WTC11 (cell line): Measurements from ENCODE around the gene GRN. TPM values are rescaled to one million over a fixed set of nuclear protein-coding genes. Genes with fewer than 3 reads are reported as not detected.
"Not testable (repeated sequence)": the region's sequence is repeated elsewhere in the genome, so short reads cannot be mapped to it uniquely, and the experiment has no call there.

Experiments
- ATAC-seq: fragments of 200-7000 bp; cut with Tn5 transposase; 2 replicates; pipeline ENCODE4 v1.10.0; 2021; ENCODE audit warnings: mild to moderate bottlenecking, moderate library complexity
- CTCF ChIA-PET: fragments of 300-600 bp; sonication (Branson Sonifier 250); formaldehyde crosslinking; loops from one replicate; lab custom pipeline; 2021; ENCODE audit warnings: antibody characterized with exemption; lab: Charles Lee
- POLR2A ChIA-PET: fragments of 350-600 bp; sonication (Branson Sonifier 250); formaldehyde crosslinking; loops from one replicate; lab custom pipeline; 2021; ENCODE audit warnings: antibody characterized with exemption; lab: Charles Lee
- DNase-seq: peaks from one replicate; pipeline ENCODE4 v3.0.0; 2021; ENCODE audit warnings: low spot score
- H3K27ac Mint-ChIP-seq: 2 replicates; pipeline ENCODE4 v1.8.0; 2021; ENCODE audit warnings: mixed read lengths
- H3K27me3 Mint-ChIP-seq: 2 replicates; pipeline ENCODE4 v1.8.0; 2021; ENCODE audit warnings: low read depth, mild to moderate bottlenecking, moderate library complexity, mixed read lengths
- H3K36me3 Mint-ChIP-seq: 2 replicates; pipeline ENCODE4 v1.8.0; 2021; ENCODE audit warnings: mixed read lengths
- H3K4me1 Mint-ChIP-seq: 2 replicates; pipeline ENCODE4 v1.8.0; 2022; ENCODE audit warnings: mixed read lengths
- H3K4me3 Mint-ChIP-seq: 2 replicates; pipeline ENCODE4 v1.8.0; 2021; ENCODE audit warnings: mild to moderate bottlenecking, moderate library complexity, mixed read lengths
- H3K9me3 Mint-ChIP-seq: 2 replicates; pipeline ENCODE4 v1.8.0; 2021; ENCODE audit warnings: mixed read lengths
- CBFB ChIP-seq: sonication (generic); formaldehyde crosslinking; IDR thresholded peaks from 2 replicates; pipeline ENCODE4 v1.8.1; 2022; ENCODE audit warnings: mild to moderate bottlenecking, low read depth, missing genetic modification reagents
- IRF2 ChIP-seq: sonication (generic); formaldehyde crosslinking; IDR thresholded peaks from 2 replicates; pipeline ENCODE4 v1.8.0; 2022; ENCODE audit warnings: low read depth, missing genetic modification reagents, borderline replicate concordance
- KAT7 ChIP-seq: sonication (generic); formaldehyde crosslinking; IDR thresholded peaks from 2 replicates; pipeline ENCODE4 v1.8.1; 2023; ENCODE audit warnings: missing genetic modification reagents, mild to moderate bottlenecking, borderline replicate concordance
- NFE2L1 ChIP-seq: sonication (generic); formaldehyde crosslinking; IDR thresholded peaks from 2 replicates; pipeline ENCODE4 v1.8.1; 2023; ENCODE audit warnings: missing genetic modification reagents
- NR1H2 ChIP-seq: sonication (generic); formaldehyde crosslinking; IDR thresholded peaks from 2 replicates; pipeline ENCODE4 v1.9.0; 2021; ENCODE audit warnings: mild to moderate bottlenecking, moderate library complexity, missing genetic modification reagents
- PRRX2 ChIP-seq: fragments of 250-450 bp; sonication (Bioruptor Pico); IDR thresholded peaks from 2 replicates; pipeline ENCODE4 v1.8.0; 2021; ENCODE audit warnings: mild to moderate bottlenecking
- SMAD3 ChIP-seq: sonication (generic); formaldehyde crosslinking; IDR thresholded peaks from 2 replicates; pipeline ENCODE4 v1.8.0; 2022; ENCODE audit warnings: missing genetic modification reagents, mild to moderate bottlenecking, borderline replicate concordance
- SP1 ChIP-seq: sonication (generic); formaldehyde crosslinking; conservative IDR thresholded peaks from 2 replicates; pipeline ENCODE4 v1.8.1; 2022; ENCODE audit warnings: missing genetic modification reagents
- TEAD1 ChIP-seq: sonication (generic); formaldehyde crosslinking; IDR thresholded peaks from 2 replicates; pipeline ENCODE4 v1.8.0; 2022; ENCODE audit warnings: mild to moderate bottlenecking, missing genetic modification reagents
- ZNF121 ChIP-seq: sonication (generic); formaldehyde crosslinking; IDR thresholded peaks from 2 replicates; pipeline ENCODE4 v1.8.0; 2023; ENCODE audit warnings: missing genetic modification reagents
- total RNA-seq: library from RNA; stranded (reverse); gene quantifications from 3 replicates; pipeline ENCODE4 v1.2.3, GENCODE V29; 2021
- TF ChIP-seq, protein P1 (sequence below): sonication (generic); formaldehyde crosslinking; IDR thresholded peaks from 2 replicates; pipeline ENCODE4 v1.8.1; 2023; ENCODE audit warnings: mild to moderate bottlenecking, missing genetic modification reagents
- TF ChIP-seq, protein P2 (sequence below): fragments of 250-450 bp; sonication (Bioruptor Pico); IDR thresholded peaks from 2 replicates; pipeline ENCODE4 v1.9.0; 2021; ENCODE audit warnings: mild to moderate bottlenecking
- TF ChIP-seq, protein P3 (sequence below): fragments of 200-600 bp; IDR thresholded peaks from 2 replicates; pipeline ENCODE4 v1.8.0; 2022; ENCODE audit warnings: antibody characterized with exemption
- TF ChIP-seq, protein P4 (sequence below): sonication (generic); formaldehyde crosslinking; IDR thresholded peaks from 2 replicates; pipeline ENCODE4 v1.8.1; 2023; ENCODE audit warnings: mild to moderate bottlenecking, missing genetic modification reagents
- TF ChIP-seq, protein P5 (sequence below): sonication (generic); formaldehyde crosslinking; IDR thresholded peaks from 2 replicates; pipeline ENCODE4 v1.8.1; 2022; ENCODE audit warnings: mild to moderate bottlenecking, missing genetic modification reagents, moderate library complexity, borderline replicate concordance
- TF ChIP-seq, protein P6 (sequence below): sonication (generic); formaldehyde crosslinking; IDR thresholded peaks from 2 replicates; pipeline ENCODE4 v1.8.0; 2022; ENCODE audit warnings: mild to moderate bottlenecking, missing genetic modification reagents

The GRN gene
- total RNA-seq, 1 experiment from 2014 or later = 177 TPM

DNA sequence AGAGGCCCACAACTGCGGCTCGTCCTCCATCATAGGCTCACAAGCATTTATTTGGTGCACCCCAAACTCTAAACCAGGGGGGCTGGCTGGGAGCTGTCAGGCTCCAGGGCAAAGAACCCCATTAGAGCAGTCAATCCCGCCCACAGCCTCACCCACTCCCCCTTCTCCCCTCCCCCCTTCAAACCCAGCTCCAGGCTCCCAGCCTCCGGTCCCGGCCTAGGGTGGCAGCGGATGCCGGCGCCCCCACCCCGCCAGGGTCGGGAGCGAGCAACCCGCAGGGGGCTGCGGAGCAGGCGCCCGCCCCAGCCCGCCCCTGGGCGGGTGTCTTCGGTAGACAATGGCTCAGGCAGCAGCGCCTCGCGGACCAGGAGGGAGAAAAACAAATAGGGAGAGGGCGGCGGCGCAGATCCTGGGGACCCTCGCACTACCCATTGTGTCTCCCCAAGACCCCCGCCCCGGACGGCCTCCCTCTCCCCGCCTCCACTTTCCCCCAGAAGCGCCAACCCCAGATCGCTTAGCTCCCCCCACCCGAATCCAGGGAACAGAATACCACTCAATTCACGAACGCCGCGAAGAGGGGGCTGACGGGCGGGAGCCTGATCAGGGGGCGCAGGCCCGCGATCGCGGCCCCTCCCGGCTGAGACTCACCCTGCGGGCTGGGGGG lies 18.0 kb downstream of the GRN start:
- peak overlapping the region; percentile 71 for H3K4me3 Mint-ChIP-seq
- POLR2A ChIA-PET = interaction anchor here (0.6 to 1.9 kb wide), 3 partner anchors 9 to 21 kb away, joined by 6 read pairs; no protein-coding TSS in a partner anchor
- ATAC-seq = peak; percentile 6
- CTCF ChIA-PET = interaction anchor here (0.5 to 9.4 kb wide), 47 partner anchors 9 to 805 kb away, joined by 3 to 128 read pairs (median 5); partner anchors contain the start of genes ASB16, FZD2, GPATCH8 and GRN
- H3K36me3 Mint-ChIP-seq = no peaks in the 10 kb centered on the region
- peaks cover 39% of the 10 kb centered on the region for H3K27me3 Mint-ChIP-seq
- H3K4me1 Mint-ChIP-seq = peaks cover 22% of the 10 kb centered on the region
- H3K9me3 Mint-ChIP-seq = no peaks in the 10 kb centered on the region
- DNase-seq = no peak
- TF ChIP-seq, protein P1, sequence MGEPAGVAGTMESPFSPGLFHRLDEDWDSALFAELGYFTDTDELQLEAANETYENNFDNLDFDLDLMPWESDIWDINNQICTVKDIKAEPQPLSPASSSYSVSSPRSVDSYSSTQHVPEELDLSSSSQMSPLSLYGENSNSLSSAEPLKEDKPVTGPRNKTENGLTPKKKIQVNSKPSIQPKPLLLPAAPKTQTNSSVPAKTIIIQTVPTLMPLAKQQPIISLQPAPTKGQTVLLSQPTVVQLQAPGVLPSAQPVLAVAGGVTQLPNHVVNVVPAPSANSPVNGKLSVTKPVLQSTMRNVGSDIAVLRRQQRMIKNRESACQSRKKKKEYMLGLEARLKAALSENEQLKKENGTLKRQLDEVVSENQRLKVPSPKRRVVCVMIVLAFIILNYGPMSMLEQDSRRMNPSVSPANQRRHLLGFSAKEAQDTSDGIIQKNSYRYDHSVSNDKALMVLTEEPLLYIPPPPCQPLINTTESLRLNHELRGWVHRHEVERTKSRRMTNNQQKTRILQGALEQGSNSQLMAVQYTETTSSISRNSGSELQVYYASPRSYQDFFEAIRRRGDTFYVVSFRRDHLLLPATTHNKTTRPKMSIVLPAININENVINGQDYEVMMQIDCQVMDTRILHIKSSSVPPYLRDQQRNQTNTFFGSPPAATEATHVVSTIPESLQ (CRISPR knock-in tag) = no peak
- TF ChIP-seq, protein P2, sequence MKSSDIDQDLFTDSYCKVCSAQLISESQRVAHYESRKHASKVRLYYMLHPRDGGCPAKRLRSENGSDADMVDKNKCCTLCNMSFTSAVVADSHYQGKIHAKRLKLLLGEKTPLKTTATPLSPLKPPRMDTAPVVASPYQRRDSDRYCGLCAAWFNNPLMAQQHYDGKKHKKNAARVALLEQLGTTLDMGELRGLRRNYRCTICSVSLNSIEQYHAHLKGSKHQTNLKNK (CRISPR knock-in tag) = no peak
- TF ChIP-seq CBFB (CRISPR knock-in tag) = no peak
- TF ChIP-seq NFE2L1 (CRISPR knock-in tag) = no peak
- TF ChIP-seq, protein P3, sequence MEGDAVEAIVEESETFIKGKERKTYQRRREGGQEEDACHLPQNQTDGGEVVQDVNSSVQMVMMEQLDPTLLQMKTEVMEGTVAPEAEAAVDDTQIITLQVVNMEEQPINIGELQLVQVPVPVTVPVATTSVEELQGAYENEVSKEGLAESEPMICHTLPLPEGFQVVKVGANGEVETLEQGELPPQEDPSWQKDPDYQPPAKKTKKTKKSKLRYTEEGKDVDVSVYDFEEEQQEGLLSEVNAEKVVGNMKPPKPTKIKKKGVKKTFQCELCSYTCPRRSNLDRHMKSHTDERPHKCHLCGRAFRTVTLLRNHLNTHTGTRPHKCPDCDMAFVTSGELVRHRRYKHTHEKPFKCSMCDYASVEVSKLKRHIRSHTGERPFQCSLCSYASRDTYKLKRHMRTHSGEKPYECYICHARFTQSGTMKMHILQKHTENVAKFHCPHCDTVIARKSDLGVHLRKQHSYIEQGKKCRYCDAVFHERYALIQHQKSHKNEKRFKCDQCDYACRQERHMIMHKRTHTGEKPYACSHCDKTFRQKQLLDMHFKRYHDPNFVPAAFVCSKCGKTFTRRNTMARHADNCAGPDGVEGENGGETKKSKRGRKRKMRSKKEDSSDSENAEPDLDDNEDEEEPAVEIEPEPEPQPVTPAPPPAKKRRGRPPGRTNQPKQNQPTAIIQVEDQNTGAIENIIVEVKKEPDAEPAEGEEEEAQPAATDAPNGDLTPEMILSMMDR = no peak
- TF ChIP-seq NR1H2 (CRISPR knock-in tag) = no peak
- TF ChIP-seq SMAD3 (CRISPR knock-in tag) = no peak
- TF ChIP-seq, protein P4, sequence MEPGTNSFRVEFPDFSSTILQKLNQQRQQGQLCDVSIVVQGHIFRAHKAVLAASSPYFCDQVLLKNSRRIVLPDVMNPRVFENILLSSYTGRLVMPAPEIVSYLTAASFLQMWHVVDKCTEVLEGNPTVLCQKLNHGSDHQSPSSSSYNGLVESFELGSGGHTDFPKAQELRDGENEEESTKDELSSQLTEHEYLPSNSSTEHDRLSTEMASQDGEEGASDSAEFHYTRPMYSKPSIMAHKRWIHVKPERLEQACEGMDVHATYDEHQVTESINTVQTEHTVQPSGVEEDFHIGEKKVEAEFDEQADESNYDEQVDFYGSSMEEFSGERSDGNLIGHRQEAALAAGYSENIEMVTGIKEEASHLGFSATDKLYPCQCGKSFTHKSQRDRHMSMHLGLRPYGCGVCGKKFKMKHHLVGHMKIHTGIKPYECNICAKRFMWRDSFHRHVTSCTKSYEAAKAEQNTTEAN (CRISPR knock-in tag) = no peak
- TF ChIP-seq PRRX2 (CRISPR knock-in tag) = no peak
- no peak overlapping the region for H3K27ac Mint-ChIP-seq

DNA sequence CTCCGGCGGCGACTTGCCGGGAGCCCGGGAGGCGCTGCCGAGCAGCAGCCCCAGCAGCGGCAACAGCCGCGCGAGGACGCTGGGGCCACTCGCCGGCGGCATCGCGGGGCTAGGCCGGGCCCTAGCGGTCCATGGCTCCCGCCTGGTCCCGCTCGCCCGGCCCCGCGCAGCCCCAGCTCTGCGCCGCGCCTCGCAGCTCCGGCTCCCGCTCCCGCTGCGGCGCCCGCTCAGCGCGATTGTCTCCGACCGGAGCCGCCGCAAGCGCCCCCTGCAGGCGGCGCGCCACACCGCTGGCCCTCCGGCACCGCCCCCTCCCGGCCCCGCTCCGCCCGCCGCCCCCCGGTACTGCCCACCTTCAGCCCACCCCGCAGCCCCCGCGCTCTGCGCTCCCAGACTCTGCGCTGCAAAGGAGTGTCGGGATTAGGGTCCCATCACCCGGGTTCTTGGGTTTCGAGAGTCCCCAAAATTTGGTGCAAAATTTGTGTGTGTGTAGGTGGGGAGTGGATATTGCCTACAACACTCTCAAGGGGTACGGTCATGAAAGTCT lies 18.6 kb downstream of the GRN start, which contains the start of gene FAM171A2:
TSS of gene FAM171A2 (minus strand) at position 241 of the 547 bp plus-strand sequence. CDS start at position 102, 139 bp downstream.
- H3K4me1 Mint-ChIP-seq = peaks cover 22% of the 10 kb centered on the region
- no peak within 1 kb of the TSS for H3K27ac Mint-ChIP-seq
- peaks cover 42% of the 10 kb centered on the region for H3K27me3 Mint-ChIP-seq
- peak; percentile 79 for DNase-seq
- H3K36me3 Mint-ChIP-seq = no peaks in the 10 kb centered on the region
- peak; percentile 76 for ATAC-seq
- CTCF ChIA-PET = interaction anchor here (0.5 to 9.4 kb wide), 44 partner anchors 9 to 454 kb away, joined by 3 to 128 read pairs (median 5); partner anchors contain the start of genes ASB16, FZD2, GPATCH8 and GRN
- no peaks in the 10 kb centered on the region for H3K9me3 Mint-ChIP-seq
- peak within 1 kb of the TSS; percentile 74 for H3K4me3 Mint-ChIP-seq
- POLR2A ChIA-PET = interaction anchor here (0.7 to 1.9 kb wide), 3 partner anchors 9 to 1462 kb away, joined by 6 to 7 read pairs (median 6); no protein-coding TSS in a partner anchor
- TF ChIP-seq, protein P5, sequence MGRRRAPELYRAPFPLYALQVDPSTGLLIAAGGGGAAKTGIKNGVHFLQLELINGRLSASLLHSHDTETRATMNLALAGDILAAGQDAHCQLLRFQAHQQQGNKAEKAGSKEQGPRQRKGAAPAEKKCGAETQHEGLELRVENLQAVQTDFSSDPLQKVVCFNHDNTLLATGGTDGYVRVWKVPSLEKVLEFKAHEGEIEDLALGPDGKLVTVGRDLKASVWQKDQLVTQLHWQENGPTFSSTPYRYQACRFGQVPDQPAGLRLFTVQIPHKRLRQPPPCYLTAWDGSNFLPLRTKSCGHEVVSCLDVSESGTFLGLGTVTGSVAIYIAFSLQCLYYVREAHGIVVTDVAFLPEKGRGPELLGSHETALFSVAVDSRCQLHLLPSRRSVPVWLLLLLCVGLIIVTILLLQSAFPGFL (CRISPR knock-in tag) = no peak
- TF ChIP-seq TEAD1 (no peak), ZNF121 (no peak), KAT7 (CRISPR knock-in tag) (0 out of 2 replicates have a peak, but pooled peaks have one; percentile 38), IRF2 (no peak), SP1 (CRISPR knock-in tag) (peak; percentile 62; the same call in 1 of the 2 replicates)
- TF ChIP-seq, protein P3 = peak; percentile 79
- TF ChIP-seq, protein P6, sequence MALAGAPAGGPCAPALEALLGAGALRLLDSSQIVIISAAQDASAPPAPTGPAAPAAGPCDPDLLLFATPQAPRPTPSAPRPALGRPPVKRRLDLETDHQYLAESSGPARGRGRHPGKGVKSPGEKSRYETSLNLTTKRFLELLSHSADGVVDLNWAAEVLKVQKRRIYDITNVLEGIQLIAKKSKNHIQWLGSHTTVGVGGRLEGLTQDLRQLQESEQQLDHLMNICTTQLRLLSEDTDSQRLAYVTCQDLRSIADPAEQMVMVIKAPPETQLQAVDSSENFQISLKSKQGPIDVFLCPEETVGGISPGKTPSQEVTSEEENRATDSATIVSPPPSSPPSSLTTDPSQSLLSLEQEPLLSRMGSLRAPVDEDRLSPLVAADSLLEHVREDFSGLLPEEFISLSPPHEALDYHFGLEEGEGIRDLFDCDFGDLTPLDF = no peak

DNA sequence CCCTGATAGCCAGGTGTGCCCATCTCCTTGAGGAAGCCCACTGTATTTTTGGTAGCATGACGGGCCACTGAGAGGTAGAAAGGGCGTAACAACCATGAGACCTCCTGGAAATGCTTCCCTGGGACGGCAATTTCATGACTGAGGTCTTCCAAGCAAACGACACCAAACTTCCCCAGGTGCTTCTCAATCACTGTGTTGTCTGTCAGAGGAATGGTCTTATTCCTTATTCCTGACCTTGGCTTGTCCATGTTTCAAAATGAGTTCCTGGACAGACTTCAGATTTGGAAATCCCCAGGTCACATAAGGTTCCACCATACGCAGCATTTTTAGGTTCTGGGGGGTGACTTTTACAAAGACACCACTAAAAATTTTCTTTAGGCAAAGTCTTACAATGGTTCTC lies 19.9 kb downstream of the GRN start:
- not testable (repeated sequence) for DNase-seq, ATAC-seq, H3K36me3 Mint-ChIP-seq, H3K27ac Mint-ChIP-seq, H3K9me3 Mint-ChIP-seq
- POLR2A ChIA-PET = interaction anchor here (1.0 kb wide), 1 partner anchor 11 kb away, joined by 3 read pairs; no protein-coding TSS in a partner anchor
- CTCF ChIA-PET = interaction anchor here (0.7 to 9.4 kb wide), 3 partner anchors 10 to 168 kb away, joined by 4 to 128 read pairs (median 102); no protein-coding TSS in a partner anchor
- peak overlapping the region; percentile 74 for H3K4me3 Mint-ChIP-seq
- H3K4me1 Mint-ChIP-seq = peaks cover 29% of the 10 kb centered on the region
- H3K27me3 Mint-ChIP-seq = peaks cover 42% of the 10 kb centered on the region
